ENCODE results near the gene CRB3. TPM values are rescaled to one million over a fixed set of nuclear protein-coding genes. Genes with fewer than 3 reads are reported as not detected.

The CRB3 gene
- total and polyA plus RNA-seq, 2 experiments from 2014 or later = 11.8 to 44.4 TPM

DNA sequence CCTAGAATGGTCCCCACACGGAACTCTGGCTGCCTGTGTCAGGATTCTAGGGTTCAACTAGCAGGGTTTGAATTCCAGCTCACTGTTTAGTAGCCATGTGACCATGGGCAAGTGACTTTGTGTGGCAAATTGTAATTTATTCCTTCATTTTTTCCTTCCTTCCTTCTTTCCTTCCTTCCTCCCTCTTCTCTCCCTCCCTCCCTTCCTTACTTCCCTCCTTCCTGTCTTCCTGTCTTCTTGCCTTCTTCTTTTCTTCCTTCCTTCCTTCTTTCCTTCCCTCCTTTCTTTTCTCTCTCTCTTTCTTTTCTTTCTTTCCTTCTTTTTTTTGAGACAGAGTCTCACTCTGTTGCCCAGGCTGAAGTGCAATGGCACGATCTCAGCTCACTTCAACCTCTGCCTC is 26.1 kb downstream of the CRB3 start:
- Histone ChIP-seq H2AFZ (no peak overlapping the region; the same call in 1 of the 2 replicates), H3K36me3 (ENCODE audit: insufficient read depth) (no peaks in the 10 kb centered on the region), H4K20me1 (replicated peaks; ENCODE audit: insufficient read depth) (no peaks in the 10 kb centered on the region), H3K79me2 (replicated peaks; ENCODE audit: insufficient read depth) (no peaks in the 10 kb centered on the region), H3K4me3 (no peak overlapping the region), H3K9me2 (ENCODE audit: insufficient read depth) (no peaks in the 10 kb centered on the region), H3F3A (replicated peaks; ENCODE audit: low read depth) (no peaks in the 10 kb centered on the region), H3K4me1 (ENCODE audit: insufficient read depth) (no peaks in the 10 kb centered on the region), H3K27ac (ENCODE audit: low read depth) (no peak overlapping the region), H3K27me3 (ENCODE audit: insufficient read depth) (no peaks in the 10 kb centered on the region), H3K4me2 (no peak overlapping the region)
- DNase-seq (ENCODE audit: low spot score) (no peak), ATAC-seq (no peak)
- Mint-ChIP-seq H3K4me1 (no peaks in the 10 kb centered on the region), H3K36me3 (ENCODE audit: low read depth) (no peaks in the 10 kb centered on the region; the same call in 1 of the 3 replicates), H3K9me3 (no peaks in the 10 kb centered on the region; the same call in 1 of the 3 replicates), H3K27ac (no peak overlapping the region), H3K4me3 (no peak overlapping the region), H3K27me3 (ENCODE audit: insufficient read depth, low read depth, poor library complexity) (peaks cover 1% of the 10 kb centered on the region)
- TF ChIP-seq, protein P1, sequence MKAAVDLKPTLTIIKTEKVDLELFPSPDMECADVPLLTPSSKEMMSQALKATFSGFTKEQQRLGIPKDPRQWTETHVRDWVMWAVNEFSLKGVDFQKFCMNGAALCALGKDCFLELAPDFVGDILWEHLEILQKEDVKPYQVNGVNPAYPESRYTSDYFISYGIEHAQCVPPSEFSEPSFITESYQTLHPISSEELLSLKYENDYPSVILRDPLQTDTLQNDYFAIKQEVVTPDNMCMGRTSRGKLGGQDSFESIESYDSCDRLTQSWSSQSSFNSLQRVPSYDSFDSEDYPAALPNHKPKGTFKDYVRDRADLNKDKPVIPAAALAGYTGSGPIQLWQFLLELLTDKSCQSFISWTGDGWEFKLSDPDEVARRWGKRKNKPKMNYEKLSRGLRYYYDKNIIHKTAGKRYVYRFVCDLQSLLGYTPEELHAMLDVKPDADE (IDR thresholded peaks at IDR 0.05) = no peak
- TF ChIP-seq NANOG (IDR thresholded peaks at IDR 0.05; ENCODE audit: borderline replicate concordance) (no peak), CREB1 (CRISPR knock-in tag; IDR thresholded peaks at IDR 0.05; ENCODE audit: low read depth) (no peak), EZH2phosphoT487 (IDR thresholded peaks at IDR 0.05; ENCODE audit: unreplicated experiment) (no peak), ZNF331 (CRISPR knock-in tag; IDR thresholded peaks at IDR 0.05; ENCODE audit: low read depth) (no peak), ZNF114 (CRISPR knock-in tag; IDR thresholded peaks at IDR 0.05) (no peak), POLR2AphosphoS5 (IDR thresholded peaks at IDR 0.05; ENCODE audit: low read depth) (no peak), STAT1 (IDR thresholded peaks at IDR 0.05; ENCODE audit: unreplicated experiment) (no peak), JUNB (IDR thresholded peaks at IDR 0.05; ENCODE audit: unreplicated experiment) (no peak), EZH2 (IDR thresholded peaks at IDR 0.05; ENCODE audit: low read depth, unreplicated experiment) (no peak)
- TF ChIP-seq, protein P2, sequence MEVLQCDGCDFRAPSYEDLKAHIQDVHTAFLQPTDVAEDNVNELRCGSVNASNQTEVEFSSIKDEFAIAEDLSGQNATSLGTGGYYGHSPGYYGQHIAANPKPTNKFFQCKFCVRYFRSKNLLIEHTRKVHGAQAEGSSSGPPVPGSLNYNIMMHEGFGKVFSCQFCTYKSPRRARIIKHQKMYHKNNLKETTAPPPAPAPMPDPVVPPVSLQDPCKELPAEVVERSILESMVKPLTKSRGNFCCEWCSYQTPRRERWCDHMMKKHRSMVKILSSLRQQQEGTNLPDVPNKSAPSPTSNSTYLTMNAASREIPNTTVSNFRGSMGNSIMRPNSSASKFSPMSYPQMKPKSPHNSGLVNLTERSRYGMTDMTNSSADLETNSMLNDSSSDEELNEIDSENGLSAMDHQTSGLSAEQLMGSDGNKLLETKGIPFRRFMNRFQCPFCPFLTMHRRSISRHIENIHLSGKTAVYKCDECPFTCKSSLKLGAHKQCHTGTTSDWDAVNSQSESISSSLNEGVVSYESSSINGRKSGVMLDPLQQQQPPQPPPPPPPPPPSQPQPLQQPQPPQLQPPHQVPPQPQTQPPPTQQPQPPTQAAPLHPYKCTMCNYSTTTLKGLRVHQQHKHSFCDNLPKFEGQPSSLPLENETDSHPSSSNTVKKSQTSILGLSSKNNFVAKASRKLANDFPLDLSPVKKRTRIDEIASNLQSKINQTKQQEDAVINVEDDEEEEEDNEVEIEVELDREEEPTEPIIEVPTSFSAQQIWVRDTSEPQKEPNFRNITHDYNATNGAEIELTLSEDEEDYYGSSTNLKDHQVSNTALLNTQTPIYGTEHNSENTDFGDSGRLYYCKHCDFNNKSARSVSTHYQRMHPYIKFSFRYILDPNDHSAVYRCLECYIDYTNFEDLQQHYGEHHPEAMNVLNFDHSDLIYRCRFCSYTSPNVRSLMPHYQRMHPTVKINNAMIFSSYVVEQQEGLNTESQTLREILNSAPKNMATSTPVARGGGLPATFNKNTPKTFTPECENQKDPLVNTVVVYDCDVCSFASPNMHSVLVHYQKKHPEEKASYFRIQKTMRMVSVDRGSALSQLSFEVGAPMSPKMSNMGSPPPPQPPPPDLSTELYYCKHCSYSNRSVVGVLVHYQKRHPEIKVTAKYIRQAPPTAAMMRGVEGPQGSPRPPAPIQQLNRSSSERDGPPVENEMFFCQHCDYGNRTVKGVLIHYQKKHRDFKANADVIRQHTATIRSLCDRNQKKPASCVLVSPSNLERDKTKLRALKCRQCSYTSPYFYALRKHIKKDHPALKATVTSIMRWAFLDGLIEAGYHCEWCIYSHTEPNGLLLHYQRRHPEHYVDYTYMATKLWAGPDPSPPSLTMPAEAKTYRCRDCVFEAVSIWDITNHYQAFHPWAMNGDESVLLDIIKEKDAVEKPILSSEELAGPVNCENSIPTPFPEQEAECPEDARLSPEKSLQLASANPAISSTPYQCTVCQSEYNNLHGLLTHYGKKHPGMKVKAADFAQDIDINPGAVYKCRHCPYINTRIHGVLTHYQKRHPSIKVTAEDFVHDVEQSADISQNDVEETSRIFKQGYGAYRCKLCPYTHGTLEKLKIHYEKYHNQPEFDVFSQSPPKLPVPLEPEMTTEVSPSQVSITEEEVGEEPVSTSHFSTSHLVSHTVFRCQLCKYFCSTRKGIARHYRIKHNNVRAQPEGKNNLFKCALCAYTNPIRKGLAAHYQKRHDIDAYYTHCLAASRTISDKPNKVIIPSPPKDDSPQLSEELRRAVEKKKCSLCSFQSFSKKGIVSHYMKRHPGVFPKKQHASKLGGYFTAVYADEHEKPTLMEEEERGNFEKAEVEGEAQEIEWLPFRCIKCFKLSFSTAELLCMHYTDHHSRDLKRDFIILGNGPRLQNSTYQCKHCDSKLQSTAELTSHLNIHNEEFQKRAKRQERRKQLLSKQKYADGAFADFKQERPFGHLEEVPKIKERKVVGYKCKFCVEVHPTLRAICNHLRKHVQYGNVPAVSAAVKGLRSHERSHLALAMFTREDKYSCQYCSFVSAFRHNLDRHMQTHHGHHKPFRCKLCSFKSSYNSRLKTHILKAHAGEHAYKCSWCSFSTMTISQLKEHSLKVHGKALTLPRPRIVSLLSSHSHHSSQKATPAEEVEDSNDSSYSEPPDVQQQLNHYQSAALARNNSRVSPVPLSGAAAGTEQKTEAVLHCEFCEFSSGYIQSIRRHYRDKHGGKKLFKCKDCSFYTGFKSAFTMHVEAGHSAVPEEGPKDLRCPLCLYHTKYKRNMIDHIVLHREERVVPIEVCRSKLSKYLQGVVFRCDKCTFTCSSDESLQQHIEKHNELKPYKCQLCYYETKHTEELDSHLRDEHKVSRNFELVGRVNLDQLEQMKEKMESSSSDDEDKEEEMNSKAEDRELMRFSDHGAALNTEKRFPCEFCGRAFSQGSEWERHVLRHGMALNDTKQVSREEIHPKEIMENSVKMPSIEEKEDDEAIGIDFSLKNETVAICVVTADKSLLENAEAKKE (CRISPR knock-in tag; IDR thresholded peaks at IDR 0.05) = no peak
- TF ChIP-seq, protein P3, sequence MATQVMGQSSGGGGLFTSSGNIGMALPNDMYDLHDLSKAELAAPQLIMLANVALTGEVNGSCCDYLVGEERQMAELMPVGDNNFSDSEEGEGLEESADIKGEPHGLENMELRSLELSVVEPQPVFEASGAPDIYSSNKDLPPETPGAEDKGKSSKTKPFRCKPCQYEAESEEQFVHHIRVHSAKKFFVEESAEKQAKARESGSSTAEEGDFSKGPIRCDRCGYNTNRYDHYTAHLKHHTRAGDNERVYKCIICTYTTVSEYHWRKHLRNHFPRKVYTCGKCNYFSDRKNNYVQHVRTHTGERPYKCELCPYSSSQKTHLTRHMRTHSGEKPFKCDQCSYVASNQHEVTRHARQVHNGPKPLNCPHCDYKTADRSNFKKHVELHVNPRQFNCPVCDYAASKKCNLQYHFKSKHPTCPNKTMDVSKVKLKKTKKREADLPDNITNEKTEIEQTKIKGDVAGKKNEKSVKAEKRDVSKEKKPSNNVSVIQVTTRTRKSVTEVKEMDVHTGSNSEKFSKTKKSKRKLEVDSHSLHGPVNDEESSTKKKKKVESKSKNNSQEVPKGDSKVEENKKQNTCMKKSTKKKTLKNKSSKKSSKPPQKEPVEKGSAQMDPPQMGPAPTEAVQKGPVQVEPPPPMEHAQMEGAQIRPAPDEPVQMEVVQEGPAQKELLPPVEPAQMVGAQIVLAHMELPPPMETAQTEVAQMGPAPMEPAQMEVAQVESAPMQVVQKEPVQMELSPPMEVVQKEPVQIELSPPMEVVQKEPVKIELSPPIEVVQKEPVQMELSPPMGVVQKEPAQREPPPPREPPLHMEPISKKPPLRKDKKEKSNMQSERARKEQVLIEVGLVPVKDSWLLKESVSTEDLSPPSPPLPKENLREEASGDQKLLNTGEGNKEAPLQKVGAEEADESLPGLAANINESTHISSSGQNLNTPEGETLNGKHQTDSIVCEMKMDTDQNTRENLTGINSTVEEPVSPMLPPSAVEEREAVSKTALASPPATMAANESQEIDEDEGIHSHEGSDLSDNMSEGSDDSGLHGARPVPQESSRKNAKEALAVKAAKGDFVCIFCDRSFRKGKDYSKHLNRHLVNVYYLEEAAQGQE (IDR thresholded peaks at IDR 0.05; ENCODE audit: unreplicated experiment) = no peak
- TF ChIP-seq, protein P4, sequence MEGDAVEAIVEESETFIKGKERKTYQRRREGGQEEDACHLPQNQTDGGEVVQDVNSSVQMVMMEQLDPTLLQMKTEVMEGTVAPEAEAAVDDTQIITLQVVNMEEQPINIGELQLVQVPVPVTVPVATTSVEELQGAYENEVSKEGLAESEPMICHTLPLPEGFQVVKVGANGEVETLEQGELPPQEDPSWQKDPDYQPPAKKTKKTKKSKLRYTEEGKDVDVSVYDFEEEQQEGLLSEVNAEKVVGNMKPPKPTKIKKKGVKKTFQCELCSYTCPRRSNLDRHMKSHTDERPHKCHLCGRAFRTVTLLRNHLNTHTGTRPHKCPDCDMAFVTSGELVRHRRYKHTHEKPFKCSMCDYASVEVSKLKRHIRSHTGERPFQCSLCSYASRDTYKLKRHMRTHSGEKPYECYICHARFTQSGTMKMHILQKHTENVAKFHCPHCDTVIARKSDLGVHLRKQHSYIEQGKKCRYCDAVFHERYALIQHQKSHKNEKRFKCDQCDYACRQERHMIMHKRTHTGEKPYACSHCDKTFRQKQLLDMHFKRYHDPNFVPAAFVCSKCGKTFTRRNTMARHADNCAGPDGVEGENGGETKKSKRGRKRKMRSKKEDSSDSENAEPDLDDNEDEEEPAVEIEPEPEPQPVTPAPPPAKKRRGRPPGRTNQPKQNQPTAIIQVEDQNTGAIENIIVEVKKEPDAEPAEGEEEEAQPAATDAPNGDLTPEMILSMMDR (conservative IDR thresholded peaks at IDR 0.05; ENCODE audit: low read depth in 2 of 2) = no peak

All from GM23338 (cell line).